ENCODE results near the gene MPV17. TPM values are rescaled to one million over a fixed set of nuclear protein-coding genes. Genes with fewer than 3 reads are reported as not detected.
A peak's percentile ranks its signal among the peaks of the same experiment; 100 is the strongest.

MPV17 gene
- total and polyA plus RNA-seq, 2 of the 13 experiments (the other 11 are each of a cell fraction or from before 2014, with no cell fraction given) = 48.9 to 129 TPM

GRCh38 chr2:27316655-27317412 is 6.1 kb downstream of the MPV17 start:
- CTCF ChIA-PET (ENCODE audit: low intra/inter-chr PET ratio, low total read pairs) = no interaction called here
- Histone ChIP-seq H3K36me3 (replicated peaks in 1 of 2; ENCODE audit: control insufficient read depth in 1 of 2, insufficient read depth in 2 of 2, low read length in 2 of 2) (no peaks in the 10 kb centered on the region; a peak in 1 of 5 replicates), H3K9ac (ENCODE audit: insufficient read depth, low read depth, low read length) (no peak overlapping the region), H2AFZ (ENCODE audit: low read length) (no peak overlapping the region), H3K4me1 (ENCODE audit: insufficient read depth, low read length) (peaks cover 42% of the 10 kb centered on the region), H4K20me1 (ENCODE audit: insufficient read depth, low read length) (no peaks in the 10 kb centered on the region), H3K27me3 (ENCODE audit: control insufficient read depth in 1 of 2, insufficient read depth in 2 of 2, low read length in 2 of 2) (no peaks in the 10 kb centered on the region), H3K79me2 (ENCODE audit: insufficient read depth, low read length) (peaks cover 6% of the 10 kb centered on the region), H3K9me3 (ENCODE audit: low read length) (no peaks in the 10 kb centered on the region), H3K4me2 (ENCODE audit: low read depth, low read length) (no peak overlapping the region), H3K27ac (ENCODE audit: extremely low read length, insufficient read depth, low read length) (no peak overlapping the region), H3K4me3 (replicated peaks in 1 of 3; ENCODE audit: insufficient read depth in 1 of 3, low read depth in 2 of 3, low read length in 3 of 3) (no peak overlapping the region)
- POLR2A ChIA-PET = interaction anchor here (1.0 to 1.5 kb wide), 3 partner anchors 9 to 53 kb away, joined by 3 to 6 read pairs (median 5); partner anchors contain the start of genes EIF2B4 and UCN
- ATAC-seq (no peak), FAIRE-seq (no peak), DNase-seq (ENCODE audit: low spot score) (no peak)
- BruUV-seq (replicated peaks) = no TSS peak
- in situ Hi-C loops (cut with HindIII; ENCODE audit: extremely low pct_ligation_motif_present, low pct_unique_long_range_greater_than_20kb) (no loop called here), intact Hi-C loops (cut with micrococcal nuclease; ENCODE audit: unreplicated experiment) (no loop called here)
- TF ChIP-seq MTA3 (CRISPR knock-in tag; IDR thresholded peaks at IDR 0.05) (no peak), LCORL (IDR thresholded peaks at IDR 0.05) (peak; percentile 10; the same call in 1 of the 2 replicates), LCORL (CRISPR knock-in tag; IDR thresholded peaks at IDR 0.05) (no peak), ZNF891 (CRISPR knock-in tag; IDR thresholded peaks at IDR 0.05) (0 out of 2 replicates have a peak, but pooled peaks have one; percentile 28)
- WGBS (ENCODE audit: low lambda C conversion rate) = 76% methylated on average over 8 of the region's 12 CpGs

- Histone ChIP-seq H3K9me3 (ENCODE audit: low read length) (no peaks in the 10 kb centered on the region), H3K4me1 (ENCODE audit: insufficient read depth, low read length) (peaks cover 31% of the 10 kb centered on the region), H4K20me1 (ENCODE audit: insufficient read depth, low read length) (no peaks in the 10 kb centered on the region), H3K27ac (ENCODE audit: extremely low read length, insufficient read depth, low read length) (no peak overlapping the region), H2AFZ (ENCODE audit: low read length) (no peak overlapping the region), H3K4me3 (replicated peaks in 1 of 3; ENCODE audit: insufficient read depth in 1 of 3, low read depth in 2 of 3, low read length in 3 of 3) (no peak overlapping the region), H3K9ac (ENCODE audit: insufficient read depth, low read depth, low read length) (no peak overlapping the region), H3K36me3 (replicated peaks in 1 of 2; ENCODE audit: control insufficient read depth in 1 of 2, insufficient read depth in 2 of 2, low read length in 2 of 2) (peaks cover 0 to 2% of the 10 kb centered on the region in 2 experiments; a peak in 1 of 5 replicates), H3K27me3 (ENCODE audit: control insufficient read depth in 1 of 2, insufficient read depth in 2 of 2, low read length in 2 of 2) (no peaks in the 10 kb centered on the region), H3K4me2 (ENCODE audit: low read depth, low read length) (no peak overlapping the region), H3K79me2 (ENCODE audit: insufficient read depth, low read length) (no peaks in the 10 kb centered on the region)
- DNase-seq (ENCODE audit: low spot score) = no peak
- intact Hi-C loops (cut with micrococcal nuclease; ENCODE audit: unreplicated experiment) (no loop called here), in situ Hi-C loops (cut with HindIII; ENCODE audit: extremely low pct_ligation_motif_present, low pct_unique_long_range_greater_than_20kb) (no loop called here)
- POLR2A ChIA-PET = interaction anchor here (1.2 to 1.6 kb wide), 2 partner anchors 12 to 56 kb away, joined by 3 to 6 read pairs; no protein-coding TSS in a partner anchor
- BruUV-seq (replicated peaks) = no TSS peak
- CTCF ChIA-PET (ENCODE audit: low intra/inter-chr PET ratio, low total read pairs) = no interaction called here
- FAIRE-seq = no peak
- ATAC-seq = no peak
- WGBS (ENCODE audit: low lambda C conversion rate) = 92% methylated on average over 8 of the region's 8 CpGs
- TF ChIP-seq MED8 (CRISPR knock-in tag; IDR thresholded peaks at IDR 0.05; ENCODE audit: insufficient replicate concordance) = no peak
- no peak for TF ChIP-seq ZNF251 (CRISPR knock-in tag; IDR thresholded peaks at IDR 0.05)
- TF ChIP-seq SKIL (CRISPR knock-in tag; IDR thresholded peaks at IDR 0.05; ENCODE audit: borderline replicate concordance) = no peak
- TF ChIP-seq SIX4 (CRISPR knock-in tag; IDR thresholded peaks at IDR 0.05) = no peak
- TF ChIP-seq NBN (conservative IDR thresholded peaks at IDR 0.05) = no peak
- no peak for TF ChIP-seq PHF20 (CRISPR knock-in tag; IDR thresholded peaks at IDR 0.05)
- no peak for TF ChIP-seq ZNF367 (CRISPR knock-in tag; IDR thresholded peaks at IDR 0.05; ENCODE audit: borderline replicate concordance)
- TF ChIP-seq ATF2 (CRISPR knock-in tag; IDR thresholded peaks at IDR 0.05) = no peak
- TF ChIP-seq TGIF2 (CRISPR knock-in tag; IDR thresholded peaks at IDR 0.05) = no peak
- TF ChIP-seq ZNF724P (CRISPR knock-in tag; IDR thresholded peaks at IDR 0.05; ENCODE audit: borderline replicate concordance) = no peak
- TF ChIP-seq MTERF4 (CRISPR knock-in tag; IDR thresholded peaks at IDR 0.05) = no peak
Measured at GRCh38 chr2:27315122-27315521, 7.8 kb downstream of the MPV17 start.

Measured in HepG2 (cell line).